Left hindlimb (tissue), 1 donor: ENCODE data around the gene IKZF3.
"Not testable (repeated sequence)": the region's sequence is repeated elsewhere in the genome, so short reads cannot be mapped to it uniquely, and the experiment has no call there.

Experiments
- DNase-seq: peaks from one replicate; pipeline ENCODE4 v3.0.0-alpha.2; 2018

Gene IKZF3

GRCh38 chr17:39863918-39864746 lies at the start of gene IKZF3:
Gene IKZF3, minus strand, starts transcription at chr17:39864312. Its CDS starts 186 bp downstream, at chr17:39864126.
- DNase-seq: peak; percentile 54

- DNase-seq: no peak
These were observed 44.8 kb upstream of the IKZF3 start for GRCh38 chr17:39908789-39909352.

- no peak for DNase-seq
These were observed 40.8 kb upstream of the IKZF3 start for GRCh38 chr17:39904990-39905288.

- DNase-seq: no peak
These were observed 39.2 kb upstream of the IKZF3 start for GRCh38 chr17:39903158-39903884.

GRCh38 chr17:39902027-39902426 lies 37.9 kb upstream of the IKZF3 start:
- DNase-seq: not testable (repeated sequence)

GRCh38 chr17:39899215-39899614 lies 35.1 kb upstream of the IKZF3 start:
- no peak for DNase-seq

- DNase-seq: no peak
These were observed 34.0 kb upstream of the IKZF3 start for GRCh38 chr17:39898088-39898487.

- no peak for DNase-seq
These were observed 30.7 kb upstream of the IKZF3 start for GRCh38 chr17:39894681-39895376.

- no peak for DNase-seq
These were observed 25.1 kb upstream of the IKZF3 start for GRCh38 chr17:39889200-39889599.

- DNase-seq: no peak
These were observed 23.0 kb upstream of the IKZF3 start for GRCh38 chr17:39887078-39887477.

- not testable (repeated sequence) for DNase-seq
These were observed 22.0 kb upstream of the IKZF3 start for GRCh38 chr17:39886102-39886501.

- no peak for DNase-seq
These were observed 8.6 kb upstream of the IKZF3 start for GRCh38 chr17:39872751-39873150.

- no peak for DNase-seq
These were observed 7.7 kb upstream of the IKZF3 start for GRCh38 chr17:39871801-39872200.

- DNase-seq: no peak
These were observed 6.7 kb upstream of the IKZF3 start for GRCh38 chr17:39870776-39871175.

- no peak for DNase-seq
These were observed 4.4 kb upstream of the IKZF3 start for GRCh38 chr17:39868554-39868942.

GRCh38 chr17:39867880-39868553 lies 3.9 kb upstream of the IKZF3 start, which contains the start of gene ZPBP2:
Gene ZPBP2, plus strand, starts transcription at chr17:39868202. Its CDS starts 153 bp downstream, at chr17:39868355.
- DNase-seq: no peak

- DNase-seq: no peak
These were observed 3.2 kb upstream of the IKZF3 start for GRCh38 chr17:39867084-39867879.

GRCh38 chr17:39866013-39866730 lies 2.1 kb upstream of the IKZF3 start:
- no peak for DNase-seq

GRCh38 chr17:39863244-39863917 lies 731 bp downstream of the IKZF3 start:
- DNase-seq: no peak

- DNase-seq: no peak
These were observed 2.9 kb downstream of the IKZF3 start for GRCh38 chr17:39861235-39861634.
